Middle frontal gyrus (tissue), 1 donor: Measurements from ENCODE around the gene NR2E3.

Experiments
- DNase-seq: peaks from one replicate; pipeline ENCODE4 v3.0.0-alpha.2; 2015; ENCODE audit warnings: low spot score; ENCODE audit errors: extremely low spot score

Gene NR2E3

DNA sequence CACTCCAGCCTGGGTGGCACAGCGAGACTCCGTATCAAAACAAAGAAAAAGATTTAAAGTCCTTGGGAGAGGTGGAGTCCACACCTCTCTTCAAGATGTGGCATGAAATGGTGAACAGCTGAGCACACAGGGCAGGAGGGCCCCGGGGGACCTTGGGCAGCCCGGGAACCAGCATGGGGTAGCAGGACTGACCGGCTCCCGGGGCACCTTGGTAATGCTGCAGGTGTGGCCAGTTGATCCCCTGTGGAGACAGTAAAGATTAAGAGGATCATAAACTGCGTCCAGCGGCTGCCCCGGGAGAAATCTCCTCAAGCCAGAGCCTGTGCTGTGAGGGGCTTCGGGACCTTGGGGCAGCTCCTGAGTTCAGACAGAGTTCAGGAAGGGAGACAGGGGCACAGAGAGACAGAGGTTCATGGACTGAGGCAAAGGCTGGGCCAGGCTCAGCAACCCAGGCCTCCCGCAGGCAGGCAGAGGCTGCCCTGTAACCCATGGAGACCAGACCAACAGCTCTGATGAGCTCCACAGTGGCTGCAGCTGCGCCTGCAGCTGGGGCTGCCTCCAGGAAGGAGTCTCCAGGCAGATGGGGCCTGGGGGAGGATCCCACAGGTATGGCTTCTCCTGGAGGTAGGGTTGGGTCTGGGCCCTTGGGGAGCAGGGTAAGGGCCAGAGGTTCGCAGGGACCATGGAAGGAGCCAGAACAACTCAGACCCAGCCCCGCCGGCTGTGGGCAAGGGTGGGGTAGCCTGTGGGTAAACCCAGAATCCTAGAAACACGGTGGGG, at the start of gene NR2E3:
Gene NR2E3 (plus strand): TSS at position 299 of the 780 bp plus-strand sequence. CDS start 190 bp downstream, at position 489.
- DNase-seq, result no peak

DNA sequence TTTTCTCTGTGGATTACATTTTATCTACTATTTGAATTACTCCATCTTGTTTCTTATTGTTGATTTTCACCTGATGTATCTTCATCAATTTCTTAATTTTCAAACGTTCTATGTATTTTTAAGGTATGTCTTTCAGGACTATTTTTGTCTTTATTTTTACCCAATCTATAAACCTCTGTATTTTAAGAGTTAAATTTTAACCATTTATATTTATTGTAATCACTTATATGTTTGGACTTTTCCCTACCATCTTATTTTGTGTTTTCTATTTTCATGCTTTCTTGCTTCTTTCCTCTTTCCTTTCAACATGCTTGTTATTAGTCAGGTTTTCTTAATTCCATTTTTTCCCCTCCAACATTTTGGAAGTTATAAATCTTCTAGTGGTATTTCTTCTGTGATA, 49.5 kb upstream of the NR2E3 start:
- no peak for DNase-seq

DNA sequence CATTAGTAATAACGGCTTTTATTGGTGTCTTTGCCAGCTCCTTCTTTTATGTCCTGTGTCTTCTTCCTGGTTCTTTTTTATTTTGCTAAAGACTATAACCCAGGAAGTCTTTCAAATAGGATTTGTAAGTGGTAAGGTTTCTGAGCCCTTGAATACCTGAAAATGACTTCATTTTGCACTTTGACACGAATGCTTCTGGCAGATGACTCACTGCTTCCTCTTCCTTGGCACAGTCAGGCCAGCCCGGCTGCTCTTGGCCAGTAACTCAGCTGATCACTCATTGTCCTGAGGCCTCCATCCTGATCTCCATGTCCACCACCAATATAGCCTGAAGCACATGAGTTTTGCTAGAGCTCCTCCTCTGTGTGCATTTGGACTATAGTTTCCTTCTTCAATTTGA, 48.7 kb upstream of the NR2E3 start:
- no peak for DNase-seq

DNA sequence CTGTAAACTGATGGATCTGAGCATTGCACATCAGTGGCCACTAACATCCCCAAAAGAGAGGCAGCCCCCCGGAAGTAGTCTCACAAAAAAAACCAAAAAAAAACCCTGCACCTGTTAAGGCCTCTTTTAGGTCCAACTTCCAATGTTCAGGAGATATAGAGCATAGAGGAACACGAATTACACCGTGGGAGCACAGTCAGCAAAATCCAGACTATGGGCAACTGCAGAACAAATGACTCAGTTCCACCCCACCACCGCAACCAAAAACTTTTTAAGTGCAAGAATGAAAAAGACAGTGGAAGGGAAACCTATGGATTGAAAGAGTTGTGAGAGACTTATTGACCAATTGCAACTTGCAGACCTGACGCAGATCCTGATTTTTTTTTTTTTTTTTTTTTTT, 42.2 kb upstream of the NR2E3 start:
- no peak for DNase-seq

DNA sequence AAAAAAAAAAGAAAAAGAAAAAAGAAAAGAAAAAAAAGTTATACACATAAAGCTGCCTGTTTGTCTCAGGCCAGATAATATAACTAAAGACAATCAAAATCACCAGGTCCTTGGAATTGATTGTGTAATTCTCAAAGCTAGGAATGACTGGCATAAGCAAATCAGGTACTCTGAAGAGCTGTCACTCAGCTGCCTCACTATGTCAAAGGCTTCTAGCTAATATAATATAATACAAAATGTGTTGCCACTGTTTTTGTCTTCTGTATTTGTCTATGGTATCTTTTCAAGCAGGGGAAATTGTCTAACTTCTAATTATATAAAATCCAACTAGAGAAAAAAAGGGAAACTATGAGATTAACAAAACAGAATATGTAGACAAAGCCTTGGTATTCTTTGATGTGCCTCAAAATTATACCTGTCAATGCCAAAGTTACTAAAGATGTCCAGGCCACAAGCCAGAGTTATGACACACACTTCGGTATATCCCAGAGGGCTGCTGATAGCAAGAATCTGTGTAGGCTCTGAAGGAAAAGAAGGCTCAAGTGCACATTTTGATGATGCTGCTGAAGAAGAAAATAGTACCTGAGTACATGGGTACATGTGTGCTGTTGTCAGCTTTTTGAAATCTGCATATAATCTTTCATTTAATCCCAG, 37.0 kb upstream of the NR2E3 start:
- no peak for DNase-seq

DNA sequence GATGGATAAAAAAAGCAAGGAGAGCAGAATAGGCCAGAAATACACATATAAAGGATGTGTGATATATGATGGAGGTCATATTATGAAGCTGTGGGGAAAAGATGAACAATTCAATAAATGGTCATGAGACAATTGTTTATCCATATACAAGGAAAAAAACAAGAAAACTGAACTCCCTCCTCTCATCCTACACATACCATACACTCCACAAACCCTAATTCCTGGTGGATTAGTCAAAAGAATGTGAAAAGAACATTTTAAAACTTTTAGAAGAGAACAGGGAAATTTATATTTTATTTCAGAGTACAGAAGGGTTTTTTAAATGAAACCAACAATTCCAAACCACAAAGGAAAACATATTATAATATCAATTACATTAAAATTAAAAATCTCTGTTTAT, 34.5 kb upstream of the NR2E3 start:
- DNase-seq, result no peak

DNA sequence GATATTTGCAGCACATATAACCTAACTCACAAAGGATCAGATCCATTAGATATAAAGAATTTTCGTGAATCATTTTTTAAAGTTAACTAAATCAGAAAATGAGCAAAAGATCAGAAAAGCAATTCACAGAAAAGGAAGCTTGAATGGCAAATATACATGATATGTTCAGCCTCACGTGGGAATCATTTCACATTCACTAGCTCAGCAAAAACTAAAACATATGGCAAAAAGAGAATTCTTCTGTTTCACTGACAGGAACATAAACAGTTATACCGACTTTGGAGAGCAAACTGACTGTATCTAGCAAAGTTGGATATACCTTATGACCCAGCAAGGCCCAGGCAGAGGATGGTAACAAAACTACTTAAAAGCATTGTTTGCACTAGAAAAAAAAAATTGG, 34.0 kb upstream of the NR2E3 start:
- no peak for DNase-seq

DNA sequence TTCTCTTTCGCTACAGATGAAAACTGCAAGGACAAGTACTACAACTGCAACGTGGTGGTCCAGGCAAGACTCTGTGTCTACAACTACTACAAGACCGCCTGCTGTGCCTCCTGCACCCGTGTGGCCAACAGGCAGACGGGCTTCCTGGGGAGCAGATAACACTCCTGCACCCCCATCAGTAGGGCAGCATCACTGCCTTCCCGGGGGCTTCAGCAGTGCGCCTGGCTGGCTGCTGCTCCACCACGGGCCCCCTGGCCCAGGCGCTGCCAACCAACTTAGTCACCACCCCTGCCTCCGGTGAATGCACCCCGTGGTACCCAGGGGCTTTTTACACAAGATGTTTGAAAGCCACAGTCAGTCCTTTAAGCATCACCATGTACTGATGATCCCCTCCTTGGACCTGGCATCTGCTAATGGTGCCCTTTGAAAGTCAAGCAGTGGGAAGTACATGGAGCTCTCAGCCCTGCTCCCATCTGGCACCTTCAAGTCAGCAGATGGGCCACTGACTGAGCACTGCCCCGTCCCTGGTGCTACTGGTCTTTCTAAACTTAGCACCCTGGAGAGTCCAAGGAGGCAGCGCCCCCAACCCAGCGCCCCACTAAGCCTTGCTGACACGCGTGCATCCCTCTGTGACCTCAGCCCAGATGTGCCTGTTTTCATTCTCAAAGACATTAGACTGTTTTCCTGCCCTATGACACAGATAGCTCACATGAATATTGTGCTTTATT, 33.0 kb upstream of the NR2E3 start:
- no peak for DNase-seq

DNA sequence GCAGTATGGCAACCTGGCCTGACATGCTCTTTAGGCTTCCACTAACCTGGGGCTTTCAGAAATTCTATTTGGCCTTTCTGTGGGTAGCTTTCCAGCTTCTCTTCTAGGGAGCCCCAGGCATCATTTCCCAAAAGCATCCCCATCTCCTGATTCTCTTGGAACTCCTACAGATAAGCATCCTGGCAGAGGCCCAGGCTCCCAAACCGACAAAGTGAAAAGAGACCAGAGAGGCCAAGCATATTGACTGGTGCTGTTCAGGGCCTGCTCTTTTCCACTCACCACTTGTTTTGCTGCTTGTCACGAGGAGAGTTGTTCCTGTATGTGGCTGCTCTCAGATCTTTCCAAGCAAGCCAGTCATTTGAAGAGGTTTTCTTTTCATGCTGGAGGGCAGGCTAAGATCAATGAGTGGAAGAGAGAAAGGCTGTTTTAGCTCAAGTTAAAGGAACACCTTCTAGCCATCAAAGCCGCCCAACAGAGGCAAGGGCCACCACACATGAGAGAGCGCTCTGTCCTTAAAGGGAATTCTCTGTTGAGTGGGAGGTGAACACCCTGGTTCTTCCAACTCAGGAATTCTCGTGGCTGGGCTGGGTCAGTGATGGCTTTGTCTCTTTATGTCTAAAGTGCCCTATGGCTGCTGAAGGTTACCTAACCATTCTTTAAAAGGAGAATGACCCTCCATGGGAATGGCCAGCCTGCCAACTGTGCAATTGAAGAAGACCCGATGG, 31.1 kb upstream of the NR2E3 start:
- no peak for DNase-seq

DNA sequence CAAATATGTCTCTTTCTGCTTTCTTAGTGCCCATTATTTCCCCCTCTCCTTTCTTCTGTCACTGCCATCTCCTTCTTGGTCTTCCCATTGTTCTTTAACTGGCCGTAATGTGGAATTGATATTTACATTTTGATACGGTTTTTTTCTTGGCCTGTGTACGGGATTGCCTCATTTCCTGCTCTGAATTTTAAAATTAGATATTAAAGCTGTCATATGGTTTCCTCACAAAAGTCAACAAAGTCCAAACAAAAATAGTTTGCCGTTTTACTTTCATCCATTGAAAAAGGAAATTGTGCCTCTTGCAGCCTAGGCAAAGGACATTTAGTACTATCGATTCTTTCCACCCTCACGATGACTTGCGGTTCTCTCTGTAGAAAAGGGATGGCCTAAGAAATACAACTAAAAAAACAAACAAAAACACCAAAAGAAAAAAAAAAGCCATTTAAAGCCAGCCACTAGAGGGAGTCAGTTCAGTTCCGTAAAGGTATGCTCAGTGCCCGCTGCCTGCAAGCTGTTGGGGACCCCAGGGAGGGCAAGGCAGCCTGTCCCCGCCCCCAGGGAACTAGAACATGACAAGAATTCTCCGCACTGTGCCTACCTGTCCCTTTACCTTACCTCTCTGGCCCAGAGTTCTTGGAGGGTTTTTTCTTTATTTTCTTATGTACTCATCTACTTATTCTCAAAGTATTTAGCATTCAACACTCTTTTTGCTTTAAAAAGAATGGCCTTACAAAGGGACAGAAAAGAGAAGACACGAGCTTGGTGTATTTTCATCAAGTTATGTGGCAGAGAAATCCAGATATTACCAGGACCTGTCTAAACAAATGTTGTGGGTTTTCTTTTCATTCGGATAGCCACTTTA, 30.0 kb upstream of the NR2E3 start:
- DNase-seq, result no peak

DNA sequence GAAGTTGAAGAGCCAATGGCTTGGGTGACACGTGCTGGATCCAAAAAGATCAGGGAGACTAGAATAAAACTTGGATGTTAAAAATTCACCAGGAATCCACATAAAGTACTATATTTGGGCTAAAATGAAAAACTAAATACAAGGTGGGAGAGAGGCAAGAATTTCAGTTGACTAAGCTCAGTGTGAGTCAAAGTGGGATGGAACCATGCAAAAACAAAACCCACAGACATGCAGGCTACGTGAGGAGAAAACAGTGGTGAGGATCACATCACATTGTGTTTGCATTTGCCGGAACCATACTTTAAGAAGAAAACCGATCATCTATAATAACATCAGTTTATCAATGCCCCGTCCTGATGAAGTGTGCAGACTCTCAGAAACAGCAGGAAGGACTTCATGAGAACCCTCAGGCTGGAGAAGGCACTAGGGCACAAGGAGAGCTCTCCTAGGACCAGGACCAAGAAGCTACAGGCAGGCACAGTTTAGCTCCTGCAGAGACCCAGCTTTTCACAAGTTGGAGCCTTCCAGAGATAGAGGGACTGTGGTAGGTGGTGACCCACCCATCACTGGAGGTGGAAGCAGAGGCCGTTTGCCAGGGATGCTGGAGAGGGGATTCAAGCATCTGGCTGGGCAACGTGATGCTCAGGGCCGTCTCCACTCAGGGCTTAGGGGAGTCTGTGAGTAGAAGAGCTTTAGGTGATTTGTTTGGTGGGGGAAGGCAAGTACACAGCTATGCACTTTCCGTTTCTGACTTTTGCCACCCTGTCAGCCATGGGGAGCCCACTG, 29.0 kb upstream of the NR2E3 start:
- no peak for DNase-seq

DNA sequence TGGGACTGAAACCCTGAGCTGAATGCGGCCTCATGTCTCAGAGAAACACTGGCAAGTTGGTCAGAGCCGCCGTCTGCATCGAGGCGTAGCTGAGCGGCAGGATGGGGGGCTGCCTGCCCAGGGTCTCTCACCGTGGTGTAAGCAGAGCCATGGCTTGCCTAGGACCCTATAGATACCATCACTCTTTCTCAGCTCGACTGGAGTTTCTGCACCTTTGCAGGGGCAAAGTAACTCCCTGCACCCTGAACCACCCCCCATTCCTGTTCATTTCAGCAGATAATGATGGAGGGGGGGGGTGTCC, 28.4 kb upstream of the NR2E3 start:
- DNase-seq, result no peak

DNA sequence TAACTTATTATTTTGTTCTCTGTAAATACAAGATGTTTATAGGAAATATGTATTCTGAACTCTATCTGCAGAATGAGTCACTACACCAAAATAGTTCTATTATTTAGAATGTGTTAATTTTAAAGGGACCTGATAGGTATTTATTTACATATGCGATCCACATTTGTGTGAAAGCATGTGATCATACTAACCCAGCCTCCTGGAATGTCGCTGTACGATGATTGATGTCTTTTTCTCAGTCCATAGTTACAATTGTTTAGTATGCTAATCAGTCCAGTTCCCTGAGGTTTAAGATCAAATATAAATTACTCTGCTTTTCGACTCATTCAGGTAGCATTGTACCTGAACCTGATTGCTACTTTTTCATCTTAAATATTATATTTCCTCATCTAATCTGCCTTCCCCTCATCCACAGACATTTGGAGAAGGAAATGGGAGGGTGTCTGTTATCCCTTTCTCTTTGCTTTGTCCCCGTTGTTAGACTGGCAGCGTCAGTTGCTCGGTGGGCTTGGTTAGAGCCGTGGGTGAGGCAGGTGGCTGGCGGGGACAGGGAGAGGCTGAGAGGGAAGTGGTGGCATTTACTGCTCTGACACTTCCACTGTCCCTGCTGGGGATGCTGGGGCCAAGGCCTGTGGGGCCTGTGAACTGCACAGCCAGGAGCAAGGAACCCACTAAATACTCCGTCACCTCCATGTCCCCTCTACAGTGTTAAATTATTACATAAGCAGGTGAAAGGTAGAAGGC, 27.8 kb upstream of the NR2E3 start:
- DNase-seq, result no peak

DNA sequence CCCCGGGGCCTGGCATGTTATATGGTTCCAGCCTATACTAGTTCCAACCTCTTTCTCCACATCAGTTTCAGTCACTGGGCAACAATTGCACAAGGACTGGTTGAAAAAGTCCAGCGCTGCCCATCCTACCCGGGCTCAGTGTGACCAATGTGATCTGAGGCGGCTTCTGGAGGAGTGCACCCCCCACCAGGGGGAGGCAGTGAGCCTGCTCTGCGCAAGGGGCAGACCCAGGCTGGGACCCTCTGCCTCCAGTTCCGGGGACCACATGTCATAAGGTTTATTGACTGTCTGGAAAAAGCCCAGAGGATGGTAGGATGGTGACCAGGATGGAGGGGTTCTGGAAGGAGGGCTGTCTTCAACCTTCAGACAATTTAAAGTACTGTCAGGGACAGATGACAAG, 25.6 kb upstream of the NR2E3 start:
- DNase-seq, result no peak

DNA sequence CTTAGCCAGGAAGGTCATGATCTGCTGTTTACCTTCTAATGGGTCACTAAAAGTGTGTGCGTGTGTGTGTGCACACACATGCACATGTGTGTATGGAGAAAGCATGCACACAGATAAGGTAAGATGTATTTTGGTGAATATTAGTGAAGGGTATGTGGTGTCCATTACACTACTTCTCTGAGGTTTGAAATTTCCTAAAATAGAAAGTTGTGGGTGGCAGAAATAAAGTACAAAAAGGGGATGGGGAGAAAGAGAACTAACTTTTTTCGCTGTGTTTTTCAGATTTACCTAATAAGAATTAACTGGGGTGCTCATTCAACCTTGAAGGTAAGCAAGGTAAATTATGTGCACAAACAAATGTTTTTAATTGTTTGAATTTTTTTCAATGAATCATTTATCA, 24.4 kb upstream of the NR2E3 start:
- DNase-seq, result no peak

DNA sequence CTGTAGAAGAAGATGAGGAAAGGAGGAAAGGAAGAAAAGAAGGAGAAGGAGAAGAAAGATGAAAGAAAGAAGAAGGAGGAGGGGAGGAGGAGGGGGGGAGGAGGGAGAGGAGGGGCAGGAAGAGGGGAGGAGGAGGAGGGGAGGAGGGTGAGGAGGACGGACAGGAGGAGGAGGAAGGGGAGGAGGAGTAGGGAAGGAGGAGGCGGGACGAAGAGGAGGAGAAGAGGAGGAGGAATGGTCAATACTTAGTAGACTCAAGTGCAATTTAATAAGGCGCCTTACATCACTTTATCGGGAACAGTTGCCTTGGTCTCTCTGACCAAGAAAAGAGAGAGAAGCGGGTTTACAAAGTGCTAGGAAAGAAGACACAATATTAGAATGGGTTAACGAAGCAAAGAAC, 23.7 kb upstream of the NR2E3 start:
- DNase-seq, result no peak

DNA sequence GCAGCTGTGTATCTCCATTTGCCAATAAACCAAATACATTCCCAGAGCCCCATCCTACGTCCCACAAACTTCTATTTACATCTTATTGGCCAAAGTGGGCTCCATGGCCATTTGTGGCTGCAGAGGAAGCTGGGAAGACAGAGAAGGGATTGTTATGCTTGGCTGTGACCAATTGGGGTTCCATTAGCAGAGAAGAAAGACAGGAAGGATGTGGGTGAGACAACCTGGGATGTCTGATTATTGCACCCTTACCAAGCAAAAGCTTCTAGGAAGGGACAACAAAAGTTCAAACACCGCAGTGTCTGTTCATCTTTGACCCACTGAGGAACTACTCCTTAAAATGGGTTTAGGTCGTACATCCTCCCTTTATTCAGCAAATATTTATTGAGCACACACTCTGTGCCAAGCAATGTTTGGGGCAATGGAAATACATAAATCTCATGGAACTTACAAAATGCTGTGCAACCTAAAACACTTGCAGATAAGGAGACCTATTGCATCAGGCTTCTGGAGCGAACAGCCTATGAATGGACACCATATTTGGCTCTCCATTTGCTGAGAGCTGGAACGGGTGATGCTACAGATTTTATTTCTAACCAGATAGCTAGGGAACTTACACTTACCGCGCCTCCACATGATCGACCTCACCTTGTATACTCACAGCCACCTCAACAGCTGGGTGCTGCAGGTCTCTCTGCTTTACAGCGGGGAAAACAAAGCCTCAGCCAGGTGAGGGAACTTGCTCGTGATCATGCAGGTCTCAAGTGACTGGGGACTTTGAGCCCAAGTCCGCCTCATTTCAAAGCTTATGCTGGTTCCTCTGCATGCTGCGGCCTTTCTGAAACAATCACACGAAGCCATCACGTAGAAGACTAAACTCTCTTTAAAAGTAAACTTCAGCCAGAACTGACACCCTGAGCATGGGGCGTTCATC, 21.4 kb upstream of the NR2E3 start:
- no peak for DNase-seq

DNA sequence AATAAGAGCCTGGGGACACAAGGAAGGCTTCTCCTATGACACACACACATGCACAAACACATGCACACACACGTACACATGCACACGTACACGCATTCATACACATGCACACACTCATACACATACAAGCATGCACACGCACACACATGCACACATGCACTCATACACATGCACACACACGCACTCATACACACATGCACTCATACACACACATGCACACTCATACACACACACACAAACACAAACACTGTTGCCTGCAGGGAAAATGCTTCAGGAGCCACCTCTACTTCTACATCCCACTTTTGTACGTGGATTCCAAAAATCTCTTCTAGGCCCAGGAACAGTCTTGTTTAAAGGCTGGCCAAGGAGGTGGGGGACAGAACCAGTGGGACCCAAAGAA, 20.7 kb upstream of the NR2E3 start:
- no peak for DNase-seq
